Stimulated activated CD4-positive, alpha-beta T cell treated with anti-CD3 and anti-CD28 coated beads, Interleukin-2, amount 100 ng/mL, for 48 hours (primary cell): ENCODE measurements around the gene SLC12A8.

ENCODE experiments used
- DNase-seq, 2 donors: peaks; one replicate each; pipeline ENCODE4 v3.0.0-alpha.2; 2020

SLC12A8 gene

GRCh38 chr3:125136515-125136914 is 76.0 kb downstream of the SLC12A8 start:
- no peak for DNase-seq

GRCh38 chr3:125134952-125135351 is 77.6 kb downstream of the SLC12A8 start:
- no peak for DNase-seq

- no peak for DNase-seq
Observed at GRCh38 chr3:125132815-125133214, 79.7 kb downstream of the SLC12A8 start.

- no peak for DNase-seq
Observed at GRCh38 chr3:125129512-125129997, 83.0 kb downstream of the SLC12A8 start.

- no peak for DNase-seq
Observed at GRCh38 chr3:125128861-125129501, 83.6 kb downstream of the SLC12A8 start.

GRCh38 chr3:125126323-125126722 is 86.2 kb downstream of the SLC12A8 start:
- no peak for DNase-seq

- DNase-seq: no peak
Observed at GRCh38 chr3:125125821-125126245, 86.7 kb downstream of the SLC12A8 start.

GRCh38 chr3:125123451-125124305 is 88.9 kb downstream of the SLC12A8 start:
- no peak for DNase-seq

- DNase-seq: no peak
Observed at GRCh38 chr3:125121246-125122010, 91.1 kb downstream of the SLC12A8 start.

- no peak for DNase-seq
Observed at GRCh38 chr3:125120379-125121122, 92.0 kb downstream of the SLC12A8 start.

- no peak for DNase-seq
Observed at GRCh38 chr3:125119752-125120378, 92.7 kb downstream of the SLC12A8 start.

- DNase-seq: no peak
Observed at GRCh38 chr3:125118600-125118999, 93.9 kb downstream of the SLC12A8 start.

- DNase-seq: no peak
Observed at GRCh38 chr3:125117631-125118191, 94.8 kb downstream of the SLC12A8 start.

GRCh38 chr3:125116311-125117080 is 96.1 kb downstream of the SLC12A8 start:
- DNase-seq: no peak

GRCh38 chr3:125115640-125116039 is 96.9 kb downstream of the SLC12A8 start:
- DNase-seq: no peak

GRCh38 chr3:125112981-125113380 is 99.6 kb downstream of the SLC12A8 start:
- no peak for DNase-seq

- DNase-seq: no peak
Observed at GRCh38 chr3:125110876-125111480, 101.6 kb downstream of the SLC12A8 start.

GRCh38 chr3:125110016-125110875 is 102.3 kb downstream of the SLC12A8 start:
- no peak for DNase-seq

- no peak for DNase-seq
Observed at GRCh38 chr3:125109536-125109925, 103.0 kb downstream of the SLC12A8 start.
